DMS79 (cell line): Measurements from ENCODE around the gene RNF41.
"Not testable (repeated sequence)": the region's sequence is repeated elsewhere in the genome, so short reads cannot be mapped to it uniquely, and the experiment has no call there.

Source experiments
- DNase-seq: peaks from one replicate; lab custom pipeline; 2025; lab: John Stamatoyannopoulos, UW

The RNF41 gene

DNA sequence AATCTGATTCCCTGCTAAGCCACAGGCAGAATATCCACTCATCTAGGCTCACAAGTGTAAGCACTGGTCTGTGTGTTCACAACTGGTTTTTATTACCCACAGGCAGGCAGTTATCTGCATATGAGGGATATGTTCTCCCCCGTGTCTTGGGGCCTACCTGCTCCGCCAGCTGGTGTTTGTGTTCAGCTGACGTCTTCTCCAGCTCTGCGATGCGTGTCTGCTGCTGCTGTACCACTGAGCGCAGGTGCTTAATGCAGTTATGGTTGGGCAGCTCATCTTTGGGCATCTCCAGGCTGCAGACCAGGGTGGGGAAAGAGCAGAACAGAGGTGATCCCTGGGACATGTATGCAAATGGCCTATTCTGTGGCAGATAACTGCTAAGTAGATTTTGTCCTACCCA is 13.7 kb downstream of the RNF41 start:
- DNase-seq = no peak

DNA sequence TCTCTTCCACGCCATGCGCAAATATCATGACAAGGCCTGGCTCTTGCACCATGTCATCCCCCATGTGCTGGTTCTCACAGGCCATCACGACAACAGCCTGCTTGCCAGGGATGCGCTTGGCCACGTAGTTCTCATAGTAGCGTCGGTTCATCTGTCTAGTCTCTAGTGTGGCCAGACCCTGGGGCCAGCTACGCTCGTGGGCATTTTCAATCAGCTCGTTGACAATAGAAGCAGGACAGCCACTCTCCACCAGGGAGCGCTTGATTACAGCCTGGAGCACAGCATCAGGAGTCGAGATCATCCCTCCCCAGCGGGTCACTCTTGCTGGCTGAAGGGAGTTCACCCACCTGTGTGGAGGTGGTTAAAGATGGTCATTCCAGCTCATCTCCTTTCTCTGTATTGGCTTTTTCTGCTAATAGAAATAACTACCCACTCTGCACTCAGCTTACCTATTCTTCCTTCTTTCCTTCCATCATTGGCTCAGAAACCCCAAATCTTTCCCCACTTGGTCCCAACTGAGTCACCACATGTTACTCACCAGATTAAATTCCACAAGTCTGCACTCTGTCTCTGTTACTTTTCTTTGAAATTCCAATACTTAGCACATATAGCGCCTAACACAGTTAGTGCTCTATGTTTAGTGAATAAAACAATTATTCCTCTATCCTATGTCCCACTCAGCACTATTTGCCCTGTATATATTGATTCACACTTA is 15.1 kb downstream of the RNF41 start:
- no peak for DNase-seq

DNA sequence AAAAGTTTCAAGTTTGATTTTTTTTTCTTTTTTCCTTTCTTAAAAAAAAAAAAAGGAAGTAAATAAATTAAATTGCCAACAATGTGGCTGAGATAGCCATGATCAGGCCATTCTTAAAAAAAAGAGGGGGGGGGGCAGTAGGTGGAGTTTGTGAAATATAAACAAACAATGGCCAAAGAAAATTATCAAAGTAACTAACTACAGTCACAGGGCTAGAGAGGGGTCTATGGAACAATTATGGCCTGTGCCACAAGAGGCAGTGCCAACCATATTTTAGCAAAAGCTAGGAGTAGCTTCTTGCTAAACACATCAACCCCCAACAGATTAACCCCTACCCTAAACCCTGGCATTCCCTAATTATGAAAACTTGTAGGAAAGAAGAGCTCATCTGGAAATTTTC is 16.3 kb downstream of the RNF41 start:
- no peak for DNase-seq

DNA sequence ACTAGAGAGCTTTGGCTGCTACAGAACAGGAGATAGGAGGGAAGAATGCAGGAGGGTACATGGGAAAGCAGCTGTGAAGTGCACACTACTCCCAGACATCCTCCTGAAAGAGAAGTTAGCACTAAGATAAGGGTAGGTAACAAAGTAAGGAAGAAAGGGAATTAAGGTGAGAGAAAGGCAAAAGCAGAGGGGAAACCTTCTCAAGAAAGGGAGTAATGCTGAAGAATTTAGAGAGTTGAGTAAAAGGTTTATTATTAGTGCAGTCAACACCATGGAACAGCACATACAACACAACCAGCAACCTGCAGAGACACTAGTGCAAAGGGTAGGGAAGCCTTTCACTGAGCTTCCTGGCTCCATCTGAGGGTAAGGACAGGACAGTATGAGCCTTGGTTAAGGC is 17.4 kb downstream of the RNF41 start:
- DNase-seq = no peak

DNA sequence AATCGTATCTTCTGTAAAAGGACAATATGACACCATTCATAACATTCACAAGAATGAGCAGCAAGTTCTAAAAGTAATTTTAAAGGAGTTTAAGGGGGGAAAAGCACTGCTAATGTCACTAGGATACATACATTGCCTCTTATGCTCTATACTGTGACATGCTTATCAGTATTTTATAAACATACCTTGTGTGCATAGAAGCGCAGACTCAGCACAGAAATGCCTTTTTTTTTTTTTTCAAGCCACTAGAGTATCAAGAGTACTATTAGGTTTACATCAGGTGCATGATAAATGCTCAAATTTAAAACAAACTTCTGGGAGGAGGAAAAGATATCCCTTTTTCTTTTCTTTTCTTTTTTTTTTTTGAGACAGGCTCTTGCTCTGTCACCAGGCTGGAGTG is 18.9 kb downstream of the RNF41 start:
- DNase-seq = no peak

DNA sequence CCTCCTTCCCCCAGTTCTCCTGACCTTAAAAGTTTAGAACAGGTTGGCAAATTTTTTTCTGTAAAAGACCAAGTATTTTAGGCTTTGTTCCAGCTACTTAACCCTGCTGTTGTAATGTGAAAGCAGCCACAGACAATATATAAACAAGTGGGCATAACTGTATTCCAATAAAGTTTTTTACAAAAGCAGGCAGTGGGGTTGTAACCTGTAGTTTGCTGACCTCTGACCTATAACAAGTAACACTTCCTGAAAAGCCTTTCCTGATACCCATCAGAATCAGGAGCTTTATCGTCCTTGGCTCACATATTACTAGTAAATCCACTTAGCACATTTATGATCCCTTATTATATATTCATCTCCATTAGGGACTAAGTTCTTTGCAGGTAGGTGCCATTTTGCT is 19.4 kb downstream of the RNF41 start:
- DNase-seq = no peak

DNA sequence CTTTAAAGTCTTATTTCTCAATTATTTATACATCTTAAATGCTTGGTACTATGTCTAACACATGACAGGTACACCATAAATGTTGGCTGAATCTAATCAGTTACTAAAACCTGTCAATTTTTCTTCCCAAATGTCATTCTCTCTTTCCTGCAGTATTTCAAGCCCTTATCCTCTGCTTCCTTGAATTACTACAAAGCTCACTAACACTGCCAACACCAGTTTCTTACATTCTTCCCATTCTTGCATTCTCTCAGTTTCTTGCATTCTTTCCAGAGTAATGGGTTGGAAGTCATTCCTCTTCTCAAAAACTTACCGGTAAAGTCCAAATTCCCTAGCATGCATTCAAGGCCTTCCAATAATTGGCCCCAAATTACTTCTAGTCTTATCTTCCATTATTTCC is 22.9 kb downstream of the RNF41 start:
- no peak for DNase-seq

DNA sequence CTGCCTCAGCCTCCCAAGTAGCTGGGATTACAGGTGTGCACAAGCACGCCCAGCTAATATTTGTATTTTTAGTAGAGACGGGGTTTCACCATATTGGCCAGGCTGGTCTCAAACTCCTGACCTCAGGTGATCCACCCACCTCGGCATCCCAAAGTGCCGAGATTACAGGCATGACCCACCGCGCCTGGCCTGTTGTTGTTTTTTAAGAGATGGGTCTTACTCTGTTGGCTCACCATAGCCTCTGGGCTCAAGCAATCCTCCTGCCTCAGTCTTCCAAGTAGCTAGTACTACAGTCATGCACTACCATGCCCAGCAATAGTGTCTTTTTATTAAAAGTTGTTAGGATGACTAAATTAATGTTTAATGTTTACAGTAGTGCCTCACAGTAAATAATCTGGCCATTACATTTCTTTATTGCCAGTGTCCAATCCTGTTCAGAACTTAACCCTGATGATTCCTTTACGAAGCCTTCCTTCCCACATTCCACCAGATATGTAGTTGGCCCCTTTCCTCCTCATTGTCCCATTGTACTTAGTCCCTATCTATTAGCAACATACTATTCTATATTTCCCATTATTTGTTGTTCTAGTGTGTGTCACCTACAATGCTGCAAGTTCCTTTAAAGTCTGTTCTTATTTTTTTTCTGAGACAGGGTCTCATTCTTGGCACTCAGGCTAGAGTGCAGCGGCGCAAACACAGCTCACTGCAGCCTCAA is 23.6 kb downstream of the RNF41 start:
- no peak for DNase-seq

DNA sequence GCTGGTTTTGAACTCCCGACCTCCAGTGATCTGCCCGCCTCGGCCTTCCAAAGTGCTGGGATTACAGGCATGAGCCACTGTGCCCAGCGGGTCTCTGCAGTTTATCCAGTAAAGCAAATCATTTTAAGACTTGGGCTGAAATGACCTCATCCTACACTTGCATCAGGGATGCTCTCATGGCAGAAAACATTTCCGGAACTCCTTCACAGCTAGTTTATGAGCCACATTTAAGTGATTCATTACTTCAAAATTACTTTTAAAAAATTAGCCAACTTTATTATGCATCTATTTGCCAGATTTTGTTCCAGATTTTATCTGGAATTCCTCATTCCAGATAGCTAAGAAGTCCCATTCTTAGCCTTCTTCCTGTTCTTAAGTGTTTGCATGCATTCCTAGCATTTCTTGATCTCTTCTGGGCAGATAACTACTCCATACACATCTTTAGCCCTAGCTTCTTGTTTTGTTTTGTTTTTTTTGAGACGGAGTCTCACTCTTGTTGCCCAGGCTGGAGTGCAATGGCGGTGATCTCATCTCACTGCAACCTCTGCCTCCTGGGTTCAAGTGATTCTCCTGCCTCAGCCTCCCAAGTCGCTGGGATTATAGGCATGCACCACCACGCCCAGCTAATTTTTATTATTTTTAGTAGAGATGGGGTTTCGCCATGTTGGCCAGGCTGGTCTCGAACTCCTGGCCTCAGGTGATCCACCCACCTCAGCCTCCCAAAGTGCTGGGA is 24.7 kb downstream of the RNF41 start:
- not testable (repeated sequence) for DNase-seq

DNA sequence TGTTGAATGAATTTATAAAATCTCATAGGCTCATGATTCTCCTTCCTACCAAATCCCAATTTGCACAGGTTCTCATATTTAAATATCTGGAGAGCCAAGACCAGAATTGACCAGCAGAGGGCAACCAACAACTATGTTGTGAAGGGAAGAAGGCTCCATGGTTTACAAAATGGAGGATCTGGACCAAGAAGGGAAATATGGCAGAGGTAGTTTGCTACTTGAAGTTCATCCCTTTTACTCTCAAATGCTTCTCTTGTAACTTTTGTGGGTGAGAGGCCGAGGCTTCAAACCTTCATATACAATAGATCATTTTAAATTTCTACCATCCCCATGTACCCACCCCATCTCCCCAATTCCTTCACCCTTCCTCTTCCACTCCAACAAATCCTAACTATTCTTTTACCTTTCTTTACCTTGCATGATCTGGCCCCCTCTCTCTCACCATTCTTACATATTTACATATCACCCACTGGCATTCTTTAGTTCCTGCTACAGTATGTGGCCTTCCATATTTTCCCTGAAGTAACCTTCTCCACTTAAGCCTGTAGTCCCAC is 28.6 kb downstream of the RNF41 start:
- peak; percentile 54 for DNase-seq

DNA sequence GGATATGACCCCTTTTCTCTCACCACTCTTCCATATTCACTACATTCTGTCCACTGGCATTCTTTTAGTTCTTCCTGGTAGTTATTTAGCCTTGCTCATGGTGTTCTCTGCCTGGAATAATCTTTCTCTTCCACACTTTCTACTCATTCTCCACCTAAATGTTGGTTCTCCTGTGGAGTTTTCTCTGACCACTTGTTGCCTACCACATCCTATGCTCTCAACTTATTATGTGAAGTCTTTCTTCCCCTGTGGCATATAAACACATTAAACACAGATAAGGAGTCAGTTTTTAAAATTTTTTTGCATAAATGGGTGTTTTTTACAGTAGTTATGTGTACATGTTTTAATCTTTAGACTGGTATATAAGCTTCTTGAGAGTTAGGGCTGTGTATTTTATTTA is 29.1 kb downstream of the RNF41 start:
- no peak for DNase-seq

DNA sequence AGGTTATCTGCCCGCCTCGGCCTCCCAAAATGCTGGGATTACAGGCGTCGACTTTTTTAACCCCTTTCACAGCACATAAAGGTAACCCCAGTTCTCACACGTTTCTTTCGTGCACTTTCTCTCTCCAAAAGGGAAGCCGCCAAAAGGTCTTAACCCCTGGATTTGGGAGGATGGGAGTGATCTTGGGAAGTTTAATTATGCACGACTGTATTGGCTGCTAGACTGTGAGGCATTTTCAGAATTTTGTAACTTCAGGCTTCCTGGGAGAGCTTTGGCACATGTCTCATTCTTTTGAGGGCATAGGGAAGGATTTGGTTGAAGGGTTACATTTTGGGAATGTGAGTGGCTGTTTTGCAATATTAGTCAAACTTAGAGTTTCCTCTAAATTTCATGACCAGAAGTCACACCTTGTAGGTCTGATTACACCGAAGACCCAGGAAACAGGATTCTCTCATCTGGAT is 31.0 kb downstream of the RNF41 start:
- no peak for DNase-seq

DNA sequence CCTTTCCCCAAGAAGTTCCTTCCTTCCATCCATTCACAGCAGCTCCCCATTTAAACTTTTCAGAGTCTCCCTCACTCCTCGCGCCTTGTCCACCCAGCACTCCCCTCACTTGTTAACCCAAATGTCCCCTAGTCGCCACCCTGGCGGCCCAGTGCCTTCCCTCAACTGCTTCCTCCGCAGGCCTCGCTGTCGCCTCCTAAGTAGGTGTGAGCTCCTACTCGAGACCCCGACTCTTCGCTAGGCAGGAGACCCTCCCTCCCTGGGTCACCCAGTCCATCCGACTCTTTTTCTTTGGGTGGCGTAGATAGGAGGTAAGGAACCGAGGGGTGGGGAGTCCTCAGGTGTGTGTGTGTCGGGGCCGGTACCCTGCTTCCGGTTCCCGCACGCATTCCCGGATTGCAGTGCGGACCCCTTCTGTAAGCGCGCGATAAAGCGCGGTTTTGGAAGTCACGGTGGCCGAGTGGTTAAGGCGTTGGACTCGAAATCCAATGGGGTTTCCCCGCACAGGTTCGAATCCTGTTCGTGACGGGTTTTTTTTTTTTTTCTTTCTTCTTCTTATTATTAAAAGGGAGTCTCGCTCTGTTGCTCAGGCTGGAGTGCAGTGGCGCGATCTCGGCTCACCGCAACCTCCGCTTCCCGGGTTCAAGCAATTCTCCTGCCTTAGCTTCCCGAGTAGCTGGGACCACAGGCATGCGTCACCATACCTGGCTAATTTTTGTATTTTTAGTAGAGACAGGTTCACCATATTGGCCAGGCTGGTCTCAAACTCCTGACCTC is 31.6 kb downstream of the RNF41 start:
- peak; percentile 48 for DNase-seq

DNA sequence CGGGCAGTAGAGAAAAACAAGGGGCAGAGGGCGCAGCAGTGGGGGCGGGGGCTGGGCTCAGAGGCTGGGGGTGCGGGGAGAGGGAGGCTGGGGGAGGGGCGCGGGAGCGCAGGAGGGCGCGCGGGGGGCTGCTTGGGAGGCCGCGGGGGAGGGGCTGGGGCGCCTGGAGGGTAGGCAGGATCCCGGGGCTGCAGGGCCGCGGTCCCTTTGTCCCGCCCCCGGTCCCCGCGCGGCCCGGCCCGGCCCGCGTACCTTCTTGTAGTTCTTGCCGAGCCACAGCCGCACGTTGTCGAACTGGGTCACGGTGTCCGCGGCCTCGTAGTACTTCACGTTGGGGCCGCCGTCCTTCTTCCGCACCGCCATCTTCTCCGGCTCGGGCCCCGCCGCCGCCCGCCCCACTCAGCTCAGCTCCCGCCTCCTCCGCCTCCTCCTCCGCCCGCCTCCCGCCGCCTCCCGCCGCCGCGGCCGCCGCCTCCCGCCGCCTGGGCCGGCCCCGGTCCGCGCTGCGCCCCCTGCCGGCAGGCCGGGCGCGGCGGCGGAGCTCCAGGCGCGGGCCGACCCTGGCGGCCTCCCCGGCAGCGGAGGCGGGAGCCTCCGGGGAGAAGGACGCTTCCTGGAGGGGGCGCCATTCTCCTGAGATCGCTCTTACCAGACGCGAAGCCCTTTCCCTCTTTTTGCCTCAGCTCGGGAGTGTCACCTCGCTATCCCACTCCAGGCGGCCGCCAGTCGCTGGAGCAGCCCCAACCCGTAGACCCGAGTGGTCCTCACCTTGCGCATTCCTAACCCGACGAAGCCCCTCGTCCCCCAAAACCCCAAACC is 32.4 kb downstream of the RNF41 start, which contains the start of gene SMARCC2:
Gene SMARCC2 (minus strand): TSS at position 385 of the 819 bp plus-strand sequence. CDS start 22 bp downstream, at position 363.
- peak; percentile 18 for DNase-seq

DNA sequence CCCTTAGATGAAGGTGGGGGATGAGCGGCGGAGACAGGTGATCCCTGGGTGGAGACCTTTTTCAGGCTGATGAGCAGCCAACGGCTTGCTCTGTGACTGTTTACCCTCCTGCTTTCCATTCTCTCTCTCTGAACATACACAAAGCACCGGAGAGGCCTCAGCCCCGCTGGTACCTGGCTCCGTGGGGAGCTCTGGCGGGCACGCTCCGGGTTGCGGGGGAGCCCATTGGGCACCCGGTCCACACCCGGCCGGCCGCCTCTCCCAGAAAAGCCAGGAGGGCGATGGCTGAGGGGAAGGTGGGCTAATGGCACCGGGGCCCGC is 33.0 kb downstream of the RNF41 start:
- no peak for DNase-seq

DNA sequence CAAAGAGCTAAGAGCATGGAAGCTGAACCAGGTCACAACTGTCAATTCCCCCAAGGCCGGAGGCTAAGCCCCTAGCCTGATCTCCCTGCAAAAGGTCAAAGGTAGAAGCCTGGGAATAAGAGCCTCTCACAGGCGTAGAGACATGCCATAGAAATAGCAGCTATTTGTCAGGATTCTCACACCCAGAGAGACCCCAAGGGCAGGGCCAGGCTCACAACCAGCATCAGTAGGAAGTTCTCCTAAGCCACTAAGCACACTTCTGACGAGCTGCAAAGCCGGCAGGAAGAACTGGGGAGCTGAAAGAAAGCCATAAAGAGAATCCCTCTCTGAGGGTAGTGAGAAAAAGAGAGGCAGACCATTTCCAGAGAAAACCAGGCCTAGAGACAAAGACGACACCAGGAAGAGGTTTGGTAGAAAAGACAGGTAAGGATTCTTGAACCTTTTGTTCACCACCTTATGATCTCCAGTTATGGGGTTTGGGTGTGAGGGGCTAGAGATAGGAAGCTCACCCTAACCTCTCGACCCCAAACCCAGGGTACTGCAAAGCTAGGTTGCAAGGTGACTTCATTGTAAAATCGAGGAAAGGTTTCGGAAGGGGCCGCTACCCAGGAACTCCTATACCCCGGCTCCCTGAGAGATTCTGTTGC is 33.5 kb downstream of the RNF41 start:
- no peak for DNase-seq

DNA sequence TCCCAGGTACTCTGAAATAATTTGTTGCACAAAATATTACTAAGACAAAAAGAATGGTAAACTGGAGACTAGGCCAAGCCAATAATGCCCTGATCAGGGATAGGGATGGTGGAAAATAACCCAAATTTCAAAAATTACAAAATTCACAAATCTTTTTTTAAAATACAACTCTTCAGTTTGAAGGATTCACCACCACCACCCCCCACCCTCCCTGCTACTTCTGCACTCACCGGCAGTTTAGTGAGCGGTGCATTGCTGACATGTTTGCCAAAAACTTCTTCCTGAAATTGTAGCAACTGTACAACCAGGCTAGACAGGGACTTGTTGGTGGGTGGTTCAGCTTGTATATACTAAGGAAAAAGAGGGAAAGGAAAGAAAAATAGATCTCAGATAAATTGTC is 34.8 kb downstream of the RNF41 start:
- DNase-seq = no peak

DNA sequence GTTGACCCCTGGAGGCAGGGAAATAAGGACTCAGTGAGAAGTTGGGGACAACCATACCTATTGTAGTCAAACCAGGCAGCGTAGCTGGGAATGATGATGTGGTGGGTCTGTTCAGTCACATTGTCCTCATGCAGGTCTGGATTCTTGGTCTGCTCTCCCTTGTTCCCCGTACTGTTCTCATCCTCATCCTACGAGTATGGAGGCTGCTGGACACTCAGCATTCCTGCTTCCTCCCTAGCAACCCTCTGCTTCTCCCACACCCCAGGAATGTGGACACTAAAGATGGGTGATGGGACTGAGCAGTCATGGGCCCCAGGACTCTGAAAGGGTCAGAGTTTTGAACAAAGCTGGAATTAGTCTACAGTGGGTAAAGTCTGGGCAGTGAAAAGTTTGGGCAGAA is 43.4 kb downstream of the RNF41 start:
- no peak for DNase-seq

DNA sequence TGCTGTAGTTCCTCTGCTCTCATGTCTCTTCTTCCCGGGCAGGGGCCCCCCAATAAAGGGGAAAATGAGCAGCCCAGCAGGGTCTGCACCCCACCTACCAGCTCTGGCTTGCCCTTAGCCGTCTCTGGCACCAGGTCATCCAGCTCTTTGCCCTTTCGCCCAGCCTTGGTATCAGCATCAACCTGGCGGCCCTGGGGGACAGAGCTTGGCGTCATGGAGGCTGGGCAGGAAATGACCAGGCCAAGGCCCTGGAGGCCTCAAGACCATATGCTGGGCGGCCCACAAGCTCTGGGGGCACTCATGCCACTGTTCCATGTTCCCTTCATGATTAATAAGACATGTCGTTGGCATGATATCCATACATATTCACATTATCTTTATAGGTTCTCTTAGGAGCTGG is 48.9 kb downstream of the RNF41 start:
- no peak for DNase-seq

DNA sequence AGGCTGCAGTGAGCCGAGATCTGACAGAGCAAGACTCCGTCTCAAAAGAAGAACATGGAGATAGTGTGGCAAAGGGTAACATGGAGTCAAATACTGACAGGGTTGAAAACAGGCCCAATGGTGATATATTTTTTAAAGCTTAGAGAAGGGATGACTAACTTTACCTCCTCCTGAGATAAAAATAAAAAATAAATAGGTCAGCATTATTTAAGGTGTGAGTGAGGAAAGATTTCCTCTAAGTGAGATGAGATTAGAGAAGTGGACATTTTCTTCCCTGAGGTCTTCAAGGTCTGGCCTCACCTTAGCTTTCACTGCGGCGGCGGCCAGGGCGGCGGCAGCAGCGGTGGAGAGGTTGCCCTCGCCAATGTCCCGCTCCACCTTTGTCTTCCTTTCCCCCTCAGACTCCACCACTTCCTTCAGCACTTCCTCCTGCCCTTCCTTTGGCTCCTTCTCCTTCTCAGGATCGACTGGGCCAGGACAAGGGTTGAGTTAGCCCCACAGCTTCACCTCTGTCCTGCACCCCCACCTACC is 52.4 kb downstream of the RNF41 start:
- no peak for DNase-seq
